Measurements from ENCODE around the gene CIROP.

CIROP gene

GRCh38 chr14:23140371-23140770 lies 35.6 kb upstream of the CIROP start:
- TF ChIP-seq TAF1 (IDR thresholded peaks at IDR 0.05; ENCODE audit: borderline replicate concordance, insufficient read depth, low read length) (no peak), FOXP2 (optimal IDR thresholded peaks at IDR 0.05; ENCODE audit: borderline replicate concordance, extremely low read depth, extremely low read length, insufficient read depth) (no peak), POLR2AphosphoS5 (IDR thresholded peaks at IDR 0.05; ENCODE audit: low read depth, low read length) (no peak), SIN3A (IDR thresholded peaks at IDR 0.05; ENCODE audit: borderline replicate concordance, insufficient read depth, low read length) (no peak), REST (IDR thresholded peaks at IDR 0.05; ENCODE audit: insufficient read depth in 1 of 2, low read depth in 2 of 2, low read length in 2 of 2) (no peak)

GRCh38 chr14:23139874-23140273 lies 35.1 kb upstream of the CIROP start:
- TF ChIP-seq FOXP2 (optimal IDR thresholded peaks at IDR 0.05; ENCODE audit: borderline replicate concordance, extremely low read depth, extremely low read length, insufficient read depth) (no peak), TAF1 (IDR thresholded peaks at IDR 0.05; ENCODE audit: borderline replicate concordance, insufficient read depth, low read length) (no peak)

GRCh38 chr14:23137813-23138535 lies 33.2 kb upstream of the CIROP start:
- TF ChIP-seq SIN3A (IDR thresholded peaks at IDR 0.05; ENCODE audit: borderline replicate concordance, insufficient read depth, low read length) (no peak), REST (IDR thresholded peaks at IDR 0.05; ENCODE audit: insufficient read depth in 1 of 2, low read depth in 2 of 2, low read length in 2 of 2) (no peak), TAF1 (IDR thresholded peaks at IDR 0.05; ENCODE audit: borderline replicate concordance, insufficient read depth, low read length) (no peak), FOXP2 (optimal IDR thresholded peaks at IDR 0.05; ENCODE audit: borderline replicate concordance, extremely low read depth, extremely low read length, insufficient read depth) (no peak), POLR2AphosphoS5 (IDR thresholded peaks at IDR 0.05; ENCODE audit: low read depth, low read length) (no peak)

GRCh38 chr14:23137192-23137812 lies 32.5 kb upstream of the CIROP start:
- no peak for TF ChIP-seq SIN3A (IDR thresholded peaks at IDR 0.05; ENCODE audit: borderline replicate concordance, insufficient read depth, low read length)
- no peak for TF ChIP-seq FOXP2 (optimal IDR thresholded peaks at IDR 0.05; ENCODE audit: borderline replicate concordance, extremely low read depth, extremely low read length, insufficient read depth)
- no peak for TF ChIP-seq TAF1 (IDR thresholded peaks at IDR 0.05; ENCODE audit: borderline replicate concordance, insufficient read depth, low read length)
- no peak for TF ChIP-seq REST (IDR thresholded peaks at IDR 0.05; ENCODE audit: insufficient read depth in 1 of 2, low read depth in 2 of 2, low read length in 2 of 2)
- no peak for TF ChIP-seq POLR2AphosphoS5 (IDR thresholded peaks at IDR 0.05; ENCODE audit: low read depth, low read length)

- TF ChIP-seq FOXP2 (optimal IDR thresholded peaks at IDR 0.05; ENCODE audit: borderline replicate concordance, extremely low read depth, extremely low read length, insufficient read depth), result no peak
- no peak for TF ChIP-seq SIN3A (IDR thresholded peaks at IDR 0.05; ENCODE audit: borderline replicate concordance, insufficient read depth, low read length)
Measured at GRCh38 chr14:23136566-23137133, 31.9 kb upstream of the CIROP start.

- TF ChIP-seq FOXP2 (optimal IDR thresholded peaks at IDR 0.05; ENCODE audit: borderline replicate concordance, extremely low read depth, extremely low read length, insufficient read depth) (no peak), POLR2AphosphoS5 (IDR thresholded peaks at IDR 0.05; ENCODE audit: low read depth, low read length) (no peak), TAF1 (IDR thresholded peaks at IDR 0.05; ENCODE audit: borderline replicate concordance, insufficient read depth, low read length) (no peak), SIN3A (IDR thresholded peaks at IDR 0.05; ENCODE audit: borderline replicate concordance, insufficient read depth, low read length) (no peak), REST (IDR thresholded peaks at IDR 0.05; ENCODE audit: insufficient read depth in 1 of 2, low read depth in 2 of 2, low read length in 2 of 2) (no peak)
Measured at GRCh38 chr14:23132970-23133369, 28.2 kb upstream of the CIROP start.
